Activated CD4-positive, alpha-beta memory T cell treated with anti-CD3 and anti-CD28 coated beads for 36 hours (primary cell): ENCODE data around the gene FHIP1B. TPM values are rescaled to one million over a fixed set of nuclear protein-coding genes. Genes with fewer than 3 reads are reported as not detected.

Experiments used
- CTCF ChIA-PET: fragments of 350-600 bp; sonication (Branson Sonifier 250); formaldehyde crosslinking; loops from one replicate; lab custom pipeline; 2021; ENCODE audit warnings: antibody characterized with exemption, inconsistent platforms; lab: Charles Lee
- POLR2A ChIA-PET: fragments of 350-600 bp; sonication (Branson Sonifier 250); formaldehyde crosslinking; loops from one replicate; lab custom pipeline; 2021; ENCODE audit warnings: antibody characterized with exemption; lab: Charles Lee
- DNase-seq: peaks from one replicate; pipeline ENCODE4 v3.0.0-alpha.2; 2020
- H3K27ac Mint-ChIP-seq: one replicate; pipeline ENCODE4 v1.8.0; 2021; ENCODE audit warnings: mixed read lengths
- H3K27me3 Mint-ChIP-seq: one replicate; pipeline ENCODE4 v1.8.0; 2021; ENCODE audit warnings: mixed read lengths
- H3K36me3 Mint-ChIP-seq: one replicate; pipeline ENCODE4 v1.8.0; 2021; ENCODE audit warnings: mixed read lengths
- H3K4me1 Mint-ChIP-seq: one replicate; pipeline ENCODE4 v1.8.0; 2021; ENCODE audit warnings: low read depth, mixed read lengths
- H3K4me3 Mint-ChIP-seq: one replicate; pipeline ENCODE4 v1.8.0; 2021; ENCODE audit warnings: mild to moderate bottlenecking, mixed read lengths
- H3K9me3 Mint-ChIP-seq: one replicate; pipeline ENCODE4 v1.8.0; 2021; ENCODE audit warnings: mixed read lengths
- intact Hi-C: fragments of 100-400 bp; cut with micrococcal nuclease; formaldehyde crosslinking; loops from one replicate; pipeline ENCODE4 v1.15.1; 2023
- total RNA-seq, 2 experiments: library from RNA; stranded (reverse); gene quantifications; one replicate each; pipeline ENCODE4 v1.2.3, GENCODE V29; 2021

Gene FHIP1B
- total RNA-seq, 2 experiments from 2014 or later: 15.3 to 15.8 TPM

DNA sequence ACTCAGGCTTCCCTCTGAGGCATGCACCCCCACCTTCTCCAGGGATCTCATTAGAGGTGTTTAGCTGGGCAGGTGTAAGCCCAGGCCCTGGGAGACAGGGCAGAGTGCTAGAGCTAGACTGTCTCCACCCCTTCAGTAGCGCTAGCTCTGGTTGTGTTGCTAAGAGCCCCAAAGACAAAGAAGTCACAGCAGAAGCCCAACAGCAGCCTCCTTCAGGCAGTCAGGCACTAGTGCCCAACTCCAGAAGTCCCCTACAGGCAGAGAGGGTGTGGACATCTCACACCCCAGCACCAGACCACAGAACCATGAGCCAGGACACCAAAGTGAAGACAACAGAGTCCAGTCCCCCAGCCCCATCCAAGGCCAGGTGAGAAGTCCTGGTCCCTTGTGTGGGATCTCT lies 4.5 kb upstream of the FHIP1B start, which contains the start of gene CNGA4:
TSS of gene CNGA4 (plus strand) at position 188 of the 400 bp plus-strand sequence. CDS start at position 306, 118 bp downstream.
- ChIA-PET CTCF (interaction anchor here (0.6 to 4.8 kb wide), 3 partner anchors 12 to 124 kb away, joined by 3 to 35 read pairs (median 12); no protein-coding TSS in a partner anchor), POLR2A (no interaction called here)
- Mint-ChIP-seq H3K27me3 (peaks cover 12% of the 10 kb centered on the region), H3K4me3 (no peak within 1 kb of the TSS), H3K9me3 (no peaks in the 10 kb centered on the region), H3K4me1 (peaks cover 8% of the 10 kb centered on the region), H3K27ac (no peak within 1 kb of the TSS), H3K36me3 (no peaks in the 10 kb centered on the region)
- intact Hi-C loops: loop anchor here (5.0 to 10.0 kb wide), 4 partner anchors 373 to 1634 kb away; partner anchors contain the start of genes TAF10, TRIM22, TRIM5 and TRIM68
- no peak for DNase-seq

DNA sequence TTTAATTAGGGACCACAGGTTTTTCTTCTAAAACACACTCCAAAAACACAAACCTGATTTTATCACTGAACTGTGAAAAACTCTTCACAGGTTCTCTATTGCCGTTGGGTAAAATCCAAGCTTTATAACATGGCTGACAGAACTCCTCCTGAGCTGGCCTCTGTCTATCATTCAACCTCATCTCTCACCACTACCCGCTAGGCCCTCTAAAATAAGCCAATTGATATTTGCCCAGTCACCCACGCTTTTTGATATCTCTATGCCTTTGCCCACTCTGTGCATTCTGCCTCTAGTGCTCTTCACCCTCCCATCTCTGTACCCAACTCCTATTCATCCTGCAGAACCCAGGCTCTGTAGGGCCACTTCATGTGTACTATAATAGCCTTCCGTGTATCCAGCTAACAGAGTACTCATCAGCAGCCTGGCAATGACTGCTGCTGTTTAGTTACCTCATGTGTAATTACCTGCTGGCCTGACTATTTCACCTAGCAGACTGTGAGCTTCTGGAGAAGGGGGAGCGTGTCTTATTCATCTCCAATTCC lies 3.4 kb upstream of the FHIP1B start:
- no peak overlapping the region for H3K27ac Mint-ChIP-seq
- H3K36me3 Mint-ChIP-seq: no peaks in the 10 kb centered on the region
- POLR2A ChIA-PET: interaction anchor here (0.6 kb wide), 1 partner anchor 70 kb away, joined by 4 read pairs; no protein-coding TSS in a partner anchor
- no peaks in the 10 kb centered on the region for H3K9me3 Mint-ChIP-seq
- no peak for DNase-seq
- CTCF ChIA-PET: interaction anchor here (2.9 to 4.8 kb wide), 2 partner anchors 13 to 125 kb away, joined by 12 to 35 read pairs; no protein-coding TSS in a partner anchor
- H3K4me1 Mint-ChIP-seq: peaks cover 15% of the 10 kb centered on the region
- intact Hi-C loops: loop anchor here (5.0 to 10.0 kb wide), 4 partner anchors 374 to 1633 kb away; partner anchors contain the start of genes TAF10, TRIM22, TRIM5 and TRIM68
- H3K4me3 Mint-ChIP-seq: no peak overlapping the region
- H3K27me3 Mint-ChIP-seq: peaks cover 5% of the 10 kb centered on the region

DNA sequence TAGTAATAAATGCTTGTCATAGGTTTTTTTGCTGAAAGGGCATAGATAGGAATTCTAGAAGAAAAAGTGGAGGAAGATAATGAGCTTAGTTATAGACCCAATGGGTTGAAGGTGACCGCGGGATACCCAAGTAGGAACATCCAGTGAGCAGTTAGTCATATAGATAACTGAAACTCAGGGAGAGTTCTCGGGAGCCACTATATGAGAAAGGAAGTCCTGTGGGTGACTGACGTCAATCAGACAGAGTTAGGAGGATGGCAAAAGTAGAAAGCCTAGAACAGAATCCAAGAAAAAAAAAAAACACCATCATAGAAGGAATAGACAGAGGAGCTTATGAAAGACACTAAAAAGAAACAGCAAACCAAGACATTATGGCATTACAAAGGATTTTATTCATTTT lies 2.8 kb upstream of the FHIP1B start:
- POLR2A ChIA-PET: interaction anchor here (0.6 kb wide), 1 partner anchor 70 kb away, joined by 4 read pairs; no protein-coding TSS in a partner anchor
- peaks cover 17% of the 10 kb centered on the region for H3K4me1 Mint-ChIP-seq
- intact Hi-C loops: loop anchor here (5.0 to 10.0 kb wide), 4 partner anchors 375 to 1632 kb away; partner anchors contain the start of genes TAF10, TRIM22, TRIM5 and TRIM68
- CTCF ChIA-PET: interaction anchor here (0.7 to 4.8 kb wide), 5 partner anchors 14 to 126 kb away, joined by 3 to 35 read pairs (median 3); no protein-coding TSS in a partner anchor
- H3K27me3 Mint-ChIP-seq: peaks cover 5% of the 10 kb centered on the region
- H3K36me3 Mint-ChIP-seq: no peaks in the 10 kb centered on the region
- H3K4me3 Mint-ChIP-seq: no peak overlapping the region
- DNase-seq: no peak
- no peak overlapping the region for H3K27ac Mint-ChIP-seq
- no peaks in the 10 kb centered on the region for H3K9me3 Mint-ChIP-seq

DNA sequence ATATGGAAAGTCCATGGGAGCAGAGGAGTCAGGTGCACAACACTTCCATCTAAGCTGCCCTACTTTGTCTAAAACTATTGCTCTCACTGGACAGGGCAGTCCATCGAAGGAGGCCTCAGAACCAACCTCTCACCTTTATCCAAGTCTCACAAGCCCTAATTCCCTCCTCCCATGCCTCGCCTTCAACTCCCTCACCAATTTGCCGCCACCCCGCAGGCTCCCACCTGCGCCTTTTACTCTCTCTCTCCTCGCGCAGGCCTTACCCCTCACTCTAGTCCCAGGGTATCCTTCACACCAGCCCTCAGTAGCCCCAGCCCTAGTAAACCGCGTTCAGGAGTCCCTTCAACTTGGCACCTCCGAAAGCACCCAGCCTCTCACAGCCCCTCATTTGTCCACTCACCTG lies 451 bp downstream of the FHIP1B start:
- H3K27ac Mint-ChIP-seq: peak overlapping the region; percentile 91
- DNase-seq: no peak
- intact Hi-C loops: loop anchor here (1.0 to 10.0 kb wide), 10 partner anchors 25 to 1629 kb away; partner anchors contain the start of genes APBB1, ARFIP2, CCKBR and MRPL17
- H3K27me3 Mint-ChIP-seq: no peaks in the 10 kb centered on the region
- H3K36me3 Mint-ChIP-seq: peaks cover 3% of the 10 kb centered on the region
- ChIA-PET CTCF (interaction anchor here (0.9 to 2.5 kb wide), 3 partner anchors 16 to 129 kb away, joined by 4 to 10 read pairs (median 4); no protein-coding TSS in a partner anchor), POLR2A (interaction anchor here (0.9 kb wide), 1 partner anchor 27 kb away, joined by 3 read pairs; no protein-coding TSS in a partner anchor)
- peak overlapping the region; percentile 97 for H3K4me3 Mint-ChIP-seq
- peaks cover 41% of the 10 kb centered on the region for H3K4me1 Mint-ChIP-seq
- H3K9me3 Mint-ChIP-seq: no peaks in the 10 kb centered on the region

DNA sequence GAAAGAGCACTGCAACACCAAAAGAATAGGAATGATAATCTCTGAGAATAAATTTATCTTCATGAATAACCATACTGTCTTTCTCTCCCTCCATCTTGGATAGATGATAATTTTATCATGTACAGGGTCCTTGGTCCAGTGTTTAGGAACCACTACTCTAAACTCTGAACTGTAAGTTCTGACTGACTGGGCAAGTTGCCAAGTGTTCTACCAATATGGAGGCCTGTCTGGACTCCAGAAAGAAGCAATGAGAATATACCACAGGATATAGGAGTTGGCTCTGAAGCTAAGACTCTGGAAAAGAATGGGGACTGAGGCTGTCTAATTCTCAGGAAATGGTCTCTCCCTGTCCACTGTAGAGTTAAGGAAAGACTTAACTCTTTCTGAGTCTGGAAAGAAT lies 1.5 kb downstream of the FHIP1B start:
- peaks cover 41% of the 10 kb centered on the region for H3K4me1 Mint-ChIP-seq
- DNase-seq: no peak
- peak overlapping the region; percentile 25 for H3K4me3 Mint-ChIP-seq
- H3K27ac Mint-ChIP-seq: no peak overlapping the region
- intact Hi-C loops: loop anchor here (5.0 to 10.0 kb wide), 3 partner anchors 514 to 1628 kb away; partner anchors contain the start of genes TRIM22, TRIM5 and TRIM68
- POLR2A ChIA-PET: no interaction called here
- H3K27me3 Mint-ChIP-seq: no peaks in the 10 kb centered on the region
- CTCF ChIA-PET: interaction anchor here (2.5 kb wide), 1 partner anchor 18 kb away, joined by 10 read pairs; no protein-coding TSS in a partner anchor
- H3K9me3 Mint-ChIP-seq: no peaks in the 10 kb centered on the region
- peaks cover 3% of the 10 kb centered on the region for H3K36me3 Mint-ChIP-seq

DNA sequence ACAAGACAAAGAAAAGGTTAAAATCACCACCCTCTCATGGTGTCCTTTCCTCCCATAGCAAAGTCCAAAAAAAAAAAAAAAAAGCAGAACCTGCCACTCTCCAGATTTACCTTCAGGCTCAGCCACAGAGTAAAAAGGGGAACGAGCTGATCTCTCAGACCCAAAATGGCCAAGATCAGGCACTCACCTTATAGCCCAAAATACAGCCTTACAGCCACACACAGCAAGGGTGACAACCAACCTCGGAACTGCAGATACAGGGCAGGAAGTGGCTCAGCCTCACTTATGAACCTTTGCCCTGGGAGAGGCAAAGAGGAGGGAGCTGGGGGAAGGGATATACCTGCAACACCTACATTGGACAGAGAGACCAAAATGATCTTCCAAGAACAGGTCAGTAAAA lies 4.5 kb downstream of the FHIP1B start:
- POLR2A ChIA-PET: no interaction called here
- peaks cover 48% of the 10 kb centered on the region for H3K4me1 Mint-ChIP-seq
- H3K27ac Mint-ChIP-seq: no peak overlapping the region
- DNase-seq: peak; percentile 29
- no peaks in the 10 kb centered on the region for H3K27me3 Mint-ChIP-seq
- peaks cover 5% of the 10 kb centered on the region for H3K36me3 Mint-ChIP-seq
- intact Hi-C loops: loop anchor here (5.0 to 10.0 kb wide), 3 partner anchors 517 to 1625 kb away; partner anchors contain the start of genes TRIM22, TRIM5 and TRIM68
- H3K4me3 Mint-ChIP-seq: no peak overlapping the region
- CTCF ChIA-PET: no interaction called here
- H3K9me3 Mint-ChIP-seq: no peaks in the 10 kb centered on the region

DNA sequence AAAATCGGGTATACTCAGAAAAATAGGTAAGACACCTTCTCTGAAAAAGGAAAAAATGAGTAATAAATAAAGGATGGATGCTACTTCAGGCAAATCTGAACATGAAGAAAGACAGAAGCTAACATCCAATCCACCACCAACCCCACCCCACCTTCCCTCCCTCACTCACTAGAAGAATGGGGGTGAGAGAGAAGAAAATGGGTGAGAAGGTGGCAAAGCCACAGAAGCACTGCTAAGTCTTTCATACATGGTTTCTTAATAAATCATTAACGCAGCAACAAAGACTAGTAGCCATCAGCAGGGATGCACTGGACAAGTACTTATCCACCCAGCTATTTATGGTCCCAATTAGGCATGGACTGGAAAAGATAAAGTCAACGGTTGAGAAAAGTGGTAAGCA lies 5.9 kb downstream of the FHIP1B start:
- no peak for DNase-seq
- Mint-ChIP-seq H3K4me3 (no peak overlapping the region), H3K27ac (no peak overlapping the region), H3K36me3 (peaks cover 5% of the 10 kb centered on the region), H3K4me1 (peaks cover 41% of the 10 kb centered on the region), H3K9me3 (no peaks in the 10 kb centered on the region), H3K27me3 (no peaks in the 10 kb centered on the region)
- POLR2A ChIA-PET: no interaction called here
- intact Hi-C loops: no loop called here
- CTCF ChIA-PET: interaction anchor here (0.7 to 1.0 kb wide), 2 partner anchors 19 to 22 kb away, joined by 3 to 4 read pairs; no protein-coding TSS in a partner anchor

DNA sequence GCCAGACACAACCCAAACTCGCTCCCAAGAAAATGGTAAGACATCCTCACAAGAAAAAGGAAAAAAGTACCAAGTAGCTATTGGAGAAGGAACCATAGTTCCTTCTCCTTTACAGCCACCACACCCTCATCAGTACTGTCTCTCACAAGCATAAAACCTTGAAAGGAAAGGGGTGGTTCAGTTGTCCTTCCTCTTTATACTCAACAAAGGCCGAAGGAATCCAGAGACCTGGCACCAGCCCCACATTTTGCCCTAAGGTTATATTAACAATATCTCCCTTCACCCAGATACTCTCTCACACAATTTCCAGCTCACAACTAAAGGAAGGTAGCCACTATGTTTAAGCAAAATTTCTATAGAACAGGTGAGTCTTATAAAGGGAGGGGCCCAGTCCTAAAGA lies 8.5 kb downstream of the FHIP1B start:
- intact Hi-C loops: no loop called here
- H3K4me3 Mint-ChIP-seq: no peak overlapping the region
- peaks cover 26% of the 10 kb centered on the region for H3K4me1 Mint-ChIP-seq
- DNase-seq: no peak
- no peaks in the 10 kb centered on the region for H3K9me3 Mint-ChIP-seq
- ChIA-PET CTCF (interaction anchor here (0.9 kb wide), 1 partner anchor 26 kb away, joined by 4 read pairs; no protein-coding TSS in a partner anchor), POLR2A (no interaction called here)
- H3K27ac Mint-ChIP-seq: no peak overlapping the region
- no peaks in the 10 kb centered on the region for H3K27me3 Mint-ChIP-seq
- H3K36me3 Mint-ChIP-seq: peaks cover 11% of the 10 kb centered on the region

DNA sequence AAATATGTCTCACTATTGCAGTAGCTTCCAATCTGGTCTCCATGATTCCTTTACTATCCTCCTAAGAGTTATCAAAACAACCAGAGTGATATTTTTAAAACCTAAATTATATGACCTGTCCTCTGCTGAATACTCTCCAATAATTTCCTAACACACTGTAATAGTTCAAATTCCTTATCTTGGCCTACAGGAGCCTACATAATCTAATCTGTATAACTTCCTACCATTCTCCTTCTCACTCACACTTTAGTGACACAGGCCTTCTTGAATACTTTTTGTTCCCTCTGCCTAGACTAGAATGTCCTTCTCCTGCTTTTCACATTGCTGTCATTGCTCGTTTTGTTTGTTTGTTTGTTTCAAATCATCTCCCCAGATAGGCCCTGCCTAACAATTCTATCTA lies 9.4 kb downstream of the FHIP1B start:
- Mint-ChIP-seq H3K36me3 (peaks cover 11% of the 10 kb centered on the region), H3K4me1 (peaks cover 18% of the 10 kb centered on the region), H3K27me3 (no peaks in the 10 kb centered on the region), H3K4me3 (no peak overlapping the region), H3K9me3 (no peaks in the 10 kb centered on the region), H3K27ac (no peak overlapping the region)
- ChIA-PET CTCF (interaction anchor here (1.4 kb wide), 1 partner anchor 26 kb away, joined by 5 read pairs; no protein-coding TSS in a partner anchor), POLR2A (no interaction called here)
- intact Hi-C loops: no loop called here
- DNase-seq: no peak

DNA sequence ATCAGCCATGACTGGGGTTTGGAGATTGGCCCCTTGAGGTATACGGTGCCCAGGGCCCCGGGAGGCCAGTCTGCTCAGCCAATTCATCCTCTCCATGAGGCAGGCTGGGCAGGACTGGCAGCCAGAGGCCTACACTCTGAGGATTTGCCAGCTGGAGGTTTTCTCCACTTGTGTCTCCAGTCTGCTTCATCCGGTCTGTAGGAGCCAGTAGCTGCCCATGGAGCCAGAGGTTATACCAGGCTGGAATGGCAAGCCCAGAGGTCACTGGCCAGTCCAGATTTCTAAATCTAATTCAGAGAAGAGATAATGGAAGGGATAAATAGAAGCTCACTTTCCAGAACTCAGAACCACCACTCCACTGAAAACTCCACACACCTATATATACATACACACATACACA lies 10.0 kb downstream of the FHIP1B start:
- intact Hi-C loops: no loop called here
- no peak overlapping the region for H3K4me3 Mint-ChIP-seq
- no peaks in the 10 kb centered on the region for H3K9me3 Mint-ChIP-seq
- H3K27ac Mint-ChIP-seq: no peak overlapping the region
- ChIA-PET CTCF (interaction anchor here (1.4 kb wide), 1 partner anchor 27 kb away, joined by 5 read pairs; no protein-coding TSS in a partner anchor), POLR2A (no interaction called here)
- H3K36me3 Mint-ChIP-seq: peaks cover 11% of the 10 kb centered on the region
- peaks cover 16% of the 10 kb centered on the region for H3K4me1 Mint-ChIP-seq
- no peak for DNase-seq
- H3K27me3 Mint-ChIP-seq: no peaks in the 10 kb centered on the region

DNA sequence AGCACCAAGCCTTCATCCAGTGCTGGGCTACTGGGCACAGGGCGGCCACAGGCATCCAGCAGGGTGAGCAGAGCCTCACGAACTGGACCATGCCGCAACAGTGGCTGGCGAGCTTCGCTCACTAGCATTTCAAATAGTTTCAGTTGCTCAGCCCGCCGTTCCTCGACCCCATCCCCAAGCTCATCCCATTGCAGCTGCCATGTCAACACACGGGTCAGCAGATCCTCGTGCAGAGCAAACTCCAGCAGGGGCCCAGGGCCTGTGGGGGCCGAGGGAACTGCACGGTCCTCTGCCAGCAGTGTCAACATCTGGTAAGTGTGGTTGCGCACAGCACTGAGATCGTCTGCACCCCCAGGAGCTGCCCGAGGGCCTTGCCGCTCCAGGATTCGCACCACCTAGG lies 10.6 kb downstream of the FHIP1B start:
- Mint-ChIP-seq H3K36me3 (peaks cover 14% of the 10 kb centered on the region), H3K27me3 (no peaks in the 10 kb centered on the region), H3K4me1 (peaks cover 14% of the 10 kb centered on the region), H3K9me3 (no peaks in the 10 kb centered on the region), H3K27ac (no peak overlapping the region), H3K4me3 (no peak overlapping the region)
- intact Hi-C loops: no loop called here
- POLR2A ChIA-PET: no interaction called here
- DNase-seq: no peak
- CTCF ChIA-PET: interaction anchor here (1.4 kb wide), 1 partner anchor 27 kb away, joined by 5 read pairs; no protein-coding TSS in a partner anchor

DNA sequence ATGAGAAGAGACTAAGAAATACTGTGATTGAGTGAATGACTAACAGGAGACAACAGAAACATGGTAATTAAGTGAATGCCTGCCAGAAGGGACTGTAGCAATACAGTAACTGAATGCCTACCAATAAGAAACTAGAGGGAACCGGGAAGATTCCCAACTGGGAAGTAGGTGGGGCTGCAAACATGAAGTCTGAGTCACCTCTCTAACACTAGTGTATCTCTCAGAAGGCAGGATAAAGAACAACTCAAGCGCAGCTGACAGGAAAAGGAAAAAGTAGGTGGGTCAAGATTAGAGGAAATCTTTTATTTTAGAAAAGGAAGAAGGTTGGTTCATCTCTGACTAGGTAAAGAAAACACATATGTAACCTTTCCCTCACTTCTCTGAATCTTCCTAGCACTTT lies 15.1 kb downstream of the FHIP1B start:
- CTCF ChIA-PET: no interaction called here
- Mint-ChIP-seq H3K9me3 (no peaks in the 10 kb centered on the region), H3K36me3 (peaks cover 19% of the 10 kb centered on the region), H3K27me3 (no peaks in the 10 kb centered on the region), H3K4me3 (no peak overlapping the region), H3K27ac (no peak overlapping the region), H3K4me1 (peaks cover 4% of the 10 kb centered on the region)
- POLR2A ChIA-PET: no interaction called here
- intact Hi-C loops: no loop called here
- DNase-seq: no peak
